DMS153 treated with DMSO at 0.1 percent for 48 hours (cell line): ENCODE measurements around the gene GPR137C.
"Not testable (repeated sequence)": the region's sequence is repeated elsewhere in the genome, so short reads cannot be mapped to it uniquely, and the experiment has no call there.

Experiments
- DNase-seq: peaks from one replicate; lab custom pipeline; 2025; ENCODE audit not compliant: unreplicated experiment; lab: John Stamatoyannopoulos, UW

GPR137C gene

DNA sequence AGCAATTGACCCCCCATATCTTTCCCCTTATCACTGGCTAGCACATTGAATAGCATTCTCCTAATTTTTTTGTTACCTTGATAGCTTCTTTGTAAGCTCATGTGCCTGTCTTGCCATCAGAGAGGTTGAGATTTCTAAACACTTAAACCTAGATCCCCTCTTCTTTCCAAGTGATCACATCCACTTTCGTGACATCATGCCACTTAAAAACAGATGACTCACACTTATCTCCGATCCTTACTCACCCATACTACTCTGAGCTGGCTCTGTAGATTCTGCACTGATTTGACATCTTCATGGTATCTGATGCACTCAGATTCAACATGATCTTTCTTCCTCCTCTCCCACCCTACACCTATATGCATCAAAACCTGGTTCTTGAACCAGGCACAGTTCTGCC is 10.5 kb downstream of the GPR137C start:
- no peak for DNase-seq

GRCh38 chr14:52568454-52568853 is 15.8 kb downstream of the GPR137C start:
- not testable (repeated sequence) for DNase-seq

DNA sequence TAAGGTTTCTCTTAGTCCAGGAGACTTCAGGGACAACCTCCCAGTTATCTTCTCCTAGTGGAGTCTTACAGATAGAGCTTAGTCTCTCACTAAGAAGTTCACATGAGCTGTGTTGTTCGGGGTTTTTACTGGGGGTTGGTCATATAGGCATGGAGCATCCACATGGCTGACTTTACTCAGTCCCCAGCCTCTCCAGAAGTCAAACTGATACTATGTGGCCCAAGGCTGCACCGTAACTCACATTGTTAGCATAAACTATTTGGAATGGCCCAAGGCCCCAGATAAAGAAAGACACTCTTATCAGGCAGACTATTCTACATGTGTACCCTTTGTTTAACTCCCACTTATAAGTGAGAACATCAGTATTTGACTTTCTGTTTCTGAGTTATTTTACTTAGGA is 23.2 kb downstream of the GPR137C start:
- no peak for DNase-seq

DNA sequence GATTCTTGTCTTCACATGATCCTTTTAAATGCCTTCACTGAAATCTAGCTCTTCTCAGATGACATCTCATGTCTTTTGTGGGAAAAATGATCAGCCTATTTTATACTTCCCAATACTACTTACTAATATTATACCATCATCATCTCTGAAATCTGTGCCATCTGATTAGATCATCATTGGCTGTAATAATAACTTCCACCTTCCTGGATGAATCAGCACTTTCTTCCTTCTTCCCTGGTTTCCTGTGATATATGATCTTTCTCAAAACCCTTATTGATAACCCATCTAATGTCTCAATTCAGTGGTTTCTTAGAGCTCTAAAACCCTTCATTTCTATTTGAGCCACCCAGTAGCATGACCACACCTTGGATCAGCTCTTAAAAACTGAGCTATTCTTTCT is 30.9 kb downstream of the GPR137C start:
- no peak for DNase-seq

DNA sequence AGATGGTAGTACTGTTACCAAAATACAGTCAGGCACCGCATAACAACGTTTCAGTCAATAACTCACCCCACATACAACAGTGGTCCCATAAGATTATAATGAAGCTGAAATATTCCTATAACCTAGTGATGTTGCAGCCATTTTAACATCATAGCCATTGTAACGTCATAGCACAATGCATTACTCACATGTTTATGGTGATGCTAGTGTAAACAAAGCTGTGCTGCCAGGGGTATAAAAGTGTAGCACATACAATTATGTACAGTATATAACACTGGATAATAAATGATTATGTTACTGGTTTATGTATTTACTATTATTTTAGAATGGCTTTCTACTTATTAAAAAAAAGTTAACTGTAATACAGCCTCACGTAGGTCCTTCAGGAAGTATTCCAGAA is 37.0 kb downstream of the GPR137C start:
- no peak for DNase-seq

DNA sequence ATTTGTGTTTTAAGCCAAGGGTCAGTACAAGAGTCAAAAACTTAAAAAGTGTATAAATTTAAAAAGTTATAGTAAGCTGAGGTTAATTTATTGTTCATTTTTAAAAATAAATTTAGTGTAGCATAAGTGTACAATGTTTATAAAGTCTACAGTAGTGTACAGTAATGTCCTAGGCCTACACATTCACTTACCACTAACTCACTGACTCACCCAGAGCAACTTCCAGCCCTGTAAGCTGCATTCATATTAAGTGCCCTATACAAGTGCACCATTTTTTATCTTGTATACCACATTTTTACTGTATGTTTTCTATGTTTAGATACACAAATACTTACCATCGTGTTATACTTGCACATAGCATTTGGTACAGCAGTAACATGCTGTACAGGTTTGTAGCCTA is 37.7 kb downstream of the GPR137C start:
- no peak for DNase-seq

DNA sequence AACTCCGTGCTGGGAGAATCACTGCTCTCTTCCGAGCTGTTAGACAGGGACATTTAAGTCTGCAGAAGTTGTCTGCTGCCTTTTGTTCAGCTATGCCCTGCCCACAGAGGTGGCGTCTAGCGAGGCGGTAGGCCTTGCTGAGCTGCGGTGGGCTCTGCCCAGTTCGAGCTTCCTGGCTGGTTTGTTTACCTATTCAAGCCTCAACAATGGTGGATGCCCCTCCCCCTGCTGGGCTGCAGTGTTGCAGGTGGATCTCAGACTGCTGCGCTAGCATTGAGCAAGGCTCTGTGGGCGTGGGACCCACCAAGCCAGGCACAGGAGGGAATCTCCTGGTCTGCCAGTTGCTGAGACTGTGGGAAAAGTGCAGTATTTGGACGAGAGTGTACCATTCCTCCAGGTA is 43.7 kb downstream of the GPR137C start:
- no peak for DNase-seq

GRCh38 chr14:52596861-52597260 is 44.2 kb downstream of the GPR137C start:
- no peak for DNase-seq

GRCh38 chr14:52598568-52598967 is 45.9 kb downstream of the GPR137C start:
- DNase-seq, result no peak

GRCh38 chr14:52599974-52600373 is 47.3 kb downstream of the GPR137C start:
- DNase-seq, result no peak

GRCh38 chr14:52602131-52602530 is 49.5 kb downstream of the GPR137C start:
- no peak for DNase-seq

DNA sequence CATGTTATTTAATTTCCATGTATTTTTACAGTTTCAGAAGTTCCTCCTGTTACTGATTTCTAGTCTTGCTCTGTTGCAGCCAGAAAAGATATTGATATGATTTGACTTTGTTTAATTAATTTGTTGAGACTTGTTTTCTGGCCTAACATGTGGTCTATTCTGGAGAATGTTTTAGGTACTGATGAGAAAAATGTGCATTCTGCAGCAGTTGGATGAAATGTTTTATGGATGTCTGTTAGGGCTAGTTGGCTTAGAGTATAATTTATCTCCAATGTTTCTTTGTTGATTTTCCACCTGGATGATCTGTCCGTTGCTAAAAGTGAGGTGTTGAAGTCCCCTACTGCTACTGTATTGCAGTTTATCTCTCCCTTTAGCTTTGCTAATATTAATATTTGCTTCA is 54.4 kb downstream of the GPR137C start:
- no peak for DNase-seq

GRCh38 chr14:52609445-52610044 is 56.9 kb downstream of the GPR137C start:
- no peak for DNase-seq

DNA sequence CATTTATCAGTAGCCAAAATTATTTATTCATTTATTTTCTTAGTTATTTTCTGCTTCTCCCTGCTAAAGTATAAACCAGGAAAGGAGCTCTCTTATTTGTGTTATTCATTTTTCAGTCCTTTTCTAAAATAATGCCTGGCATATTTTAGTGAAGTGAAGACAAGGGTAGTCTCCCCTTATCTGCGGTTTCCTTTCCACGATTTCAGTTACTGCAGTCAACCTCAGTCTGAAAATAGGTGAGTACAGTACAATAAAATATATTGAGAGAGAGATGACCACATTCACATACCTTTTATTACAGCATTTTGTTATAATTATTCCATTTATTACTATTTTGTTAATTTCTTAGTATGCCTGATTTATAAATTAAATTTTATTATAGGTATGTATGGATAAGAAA is 57.6 kb downstream of the GPR137C start:
- DNase-seq, result no peak

GRCh38 chr14:52618602-52619001 is 66.0 kb downstream of the GPR137C start:
- DNase-seq, result no peak

DNA sequence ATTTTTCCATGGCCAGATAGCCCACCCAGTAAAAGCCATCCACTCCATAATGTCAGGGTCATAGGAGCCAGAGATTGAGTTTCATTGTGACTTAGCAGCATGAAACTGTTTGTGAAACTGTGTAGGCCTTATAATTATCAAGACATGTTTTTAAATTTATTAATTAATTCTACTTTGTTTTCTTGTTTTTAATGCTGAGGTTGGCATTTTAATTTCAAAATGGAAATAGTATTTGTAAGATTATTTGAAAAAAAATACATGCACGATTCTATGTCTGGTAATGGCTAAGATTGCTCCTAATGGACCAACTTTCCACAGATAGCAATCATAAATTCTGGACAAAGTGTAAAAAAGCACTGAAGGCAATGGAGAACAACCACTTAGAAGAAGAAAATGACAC is 67.1 kb downstream of the GPR137C start:
- DNase-seq, result no peak

- DNase-seq, result no peak
Observed at GRCh38 chr14:52640137-52640536, 87.5 kb downstream of the GPR137C start.

- DNase-seq, result no peak
Observed at GRCh38 chr14:52641745-52642144, 89.1 kb downstream of the GPR137C start.

DNA sequence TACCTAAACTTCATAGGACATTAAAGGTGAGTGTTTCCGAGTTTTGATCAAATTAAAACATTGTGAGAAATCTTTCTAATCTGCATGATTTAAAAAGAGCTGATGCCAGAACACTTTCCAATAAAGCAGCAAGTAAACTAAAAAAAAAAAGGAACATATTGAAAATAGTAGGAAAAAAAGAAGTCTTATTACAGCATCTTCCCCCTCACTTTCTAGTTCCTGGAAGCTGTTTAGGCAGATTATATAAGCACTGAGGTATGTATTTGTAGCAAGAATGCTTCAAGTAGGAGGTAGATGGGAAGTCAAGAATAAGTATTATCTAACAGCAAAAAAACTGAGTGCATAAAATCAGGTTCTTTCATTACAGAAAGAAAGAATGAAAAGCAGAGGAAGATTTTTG is 96.9 kb downstream of the GPR137C start:
- DNase-seq, result no peak

GRCh38 chr14:52650774-52651173 is 98.1 kb downstream of the GPR137C start:
- DNase-seq, result no peak

- DNase-seq, result no peak
Observed at GRCh38 chr14:52656905-52657304, 104.3 kb downstream of the GPR137C start.

- no peak for DNase-seq
Observed at GRCh38 chr14:52660325-52660724, 107.7 kb downstream of the GPR137C start.

DNA sequence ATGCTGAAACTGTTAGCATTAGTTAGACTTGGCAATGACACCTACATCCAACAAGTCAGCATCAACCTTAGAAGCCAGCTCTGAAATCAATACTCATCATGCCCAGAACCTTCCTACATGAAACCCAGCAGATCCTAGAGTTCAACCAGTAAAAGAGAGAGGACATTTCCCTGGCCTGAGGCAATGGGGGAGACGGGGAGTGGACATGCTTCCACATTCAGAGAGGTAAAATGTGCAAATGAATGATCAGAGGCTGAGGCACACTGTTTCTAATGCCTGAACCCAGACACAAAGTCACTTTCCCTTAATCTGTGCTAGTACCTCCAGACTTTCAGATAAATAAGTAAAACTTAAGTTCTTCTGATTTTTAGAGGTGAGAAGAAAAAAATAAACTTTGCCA is 108.2 kb downstream of the GPR137C start:
- DNase-seq, result no peak

DNA sequence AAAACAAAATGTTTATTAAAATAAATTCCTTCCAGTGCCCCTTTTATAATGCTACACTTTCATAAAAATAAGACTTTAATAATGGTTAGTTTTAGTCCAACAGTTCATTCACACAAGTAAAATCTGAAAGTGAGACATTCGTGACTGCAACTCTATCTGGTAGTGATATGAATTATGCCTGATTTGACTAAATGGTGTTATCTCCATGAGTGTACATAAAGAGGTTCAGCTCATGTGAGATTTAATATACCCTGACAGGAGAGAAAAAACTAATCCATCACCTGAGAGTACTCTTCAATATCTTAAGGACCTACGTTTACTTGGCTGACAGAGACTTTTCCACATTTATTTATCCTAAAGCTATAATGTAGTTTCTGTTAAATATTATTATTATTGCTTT is 108.7 kb downstream of the GPR137C start:
- DNase-seq, result no peak
